Measurements from ENCODE around the gene GPR55.

GPR55 gene

DNA sequence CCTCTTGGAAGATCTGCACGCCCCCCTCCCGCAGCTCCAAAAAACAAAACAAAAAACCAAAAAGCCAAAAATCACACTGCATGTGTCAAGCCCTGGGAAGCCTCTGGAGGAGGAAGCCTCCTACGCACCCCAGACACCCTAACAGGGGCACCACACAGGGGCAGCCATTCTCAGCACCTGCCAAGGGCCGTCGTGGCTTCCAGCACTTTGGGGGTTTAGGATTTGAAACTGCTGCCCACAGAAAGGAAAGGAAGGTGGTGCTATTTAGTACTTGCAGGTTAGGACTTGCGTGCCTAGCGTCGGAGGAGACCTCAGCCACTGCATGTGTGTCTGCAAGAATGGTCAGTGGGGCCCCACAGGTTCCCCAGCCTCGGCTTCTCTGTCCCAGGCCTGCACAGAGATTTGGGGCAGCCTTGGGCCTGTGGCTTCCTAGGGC is 419 bp upstream of the GPR55 start:
- in situ Hi-C loops (cut with HindIII; ENCODE audit: low sequenced_read_pairs) = no loop called here
- TF ChIP-seq, protein P1, sequence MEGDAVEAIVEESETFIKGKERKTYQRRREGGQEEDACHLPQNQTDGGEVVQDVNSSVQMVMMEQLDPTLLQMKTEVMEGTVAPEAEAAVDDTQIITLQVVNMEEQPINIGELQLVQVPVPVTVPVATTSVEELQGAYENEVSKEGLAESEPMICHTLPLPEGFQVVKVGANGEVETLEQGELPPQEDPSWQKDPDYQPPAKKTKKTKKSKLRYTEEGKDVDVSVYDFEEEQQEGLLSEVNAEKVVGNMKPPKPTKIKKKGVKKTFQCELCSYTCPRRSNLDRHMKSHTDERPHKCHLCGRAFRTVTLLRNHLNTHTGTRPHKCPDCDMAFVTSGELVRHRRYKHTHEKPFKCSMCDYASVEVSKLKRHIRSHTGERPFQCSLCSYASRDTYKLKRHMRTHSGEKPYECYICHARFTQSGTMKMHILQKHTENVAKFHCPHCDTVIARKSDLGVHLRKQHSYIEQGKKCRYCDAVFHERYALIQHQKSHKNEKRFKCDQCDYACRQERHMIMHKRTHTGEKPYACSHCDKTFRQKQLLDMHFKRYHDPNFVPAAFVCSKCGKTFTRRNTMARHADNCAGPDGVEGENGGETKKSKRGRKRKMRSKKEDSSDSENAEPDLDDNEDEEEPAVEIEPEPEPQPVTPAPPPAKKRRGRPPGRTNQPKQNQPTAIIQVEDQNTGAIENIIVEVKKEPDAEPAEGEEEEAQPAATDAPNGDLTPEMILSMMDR (IDR thresholded peaks at IDR 0.05; ENCODE audit: low read depth, low read length) = no peak
- no peak overlapping the region for H3K4me3 ChIP-seq (ENCODE audit: low read depth, low read length)
- DNase-seq (ENCODE audit: low read depth, low spot score) = no peak

DNA sequence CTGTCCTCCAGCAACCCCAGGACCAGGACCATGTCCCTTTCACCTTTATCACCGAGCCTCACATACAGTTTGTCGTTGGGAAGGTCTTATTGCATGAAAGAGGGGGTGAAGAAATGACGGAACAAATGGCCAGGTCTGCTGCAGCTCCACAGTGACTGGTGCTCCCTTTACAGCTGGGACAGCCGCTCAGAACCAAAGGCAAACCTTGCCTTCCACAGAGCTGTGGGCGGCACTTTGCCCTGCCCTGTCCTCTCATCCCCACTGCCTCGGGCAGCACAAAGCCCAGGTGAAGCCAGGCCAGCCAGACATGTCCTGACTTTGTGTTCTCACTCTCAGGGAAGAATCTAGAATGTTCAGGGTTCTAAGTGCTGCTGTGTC is 961 bp downstream of the GPR55 start:
- TF ChIP-seq, protein P1 (IDR thresholded peaks at IDR 0.05; ENCODE audit: low read depth, low read length) = no peak
- in situ Hi-C loops (cut with HindIII; ENCODE audit: low sequenced_read_pairs) = no loop called here
- DNase-seq (ENCODE audit: low read depth, low spot score) = no peak
- H3K4me3 ChIP-seq (ENCODE audit: low read depth, low read length) = no peak overlapping the region

DNA sequence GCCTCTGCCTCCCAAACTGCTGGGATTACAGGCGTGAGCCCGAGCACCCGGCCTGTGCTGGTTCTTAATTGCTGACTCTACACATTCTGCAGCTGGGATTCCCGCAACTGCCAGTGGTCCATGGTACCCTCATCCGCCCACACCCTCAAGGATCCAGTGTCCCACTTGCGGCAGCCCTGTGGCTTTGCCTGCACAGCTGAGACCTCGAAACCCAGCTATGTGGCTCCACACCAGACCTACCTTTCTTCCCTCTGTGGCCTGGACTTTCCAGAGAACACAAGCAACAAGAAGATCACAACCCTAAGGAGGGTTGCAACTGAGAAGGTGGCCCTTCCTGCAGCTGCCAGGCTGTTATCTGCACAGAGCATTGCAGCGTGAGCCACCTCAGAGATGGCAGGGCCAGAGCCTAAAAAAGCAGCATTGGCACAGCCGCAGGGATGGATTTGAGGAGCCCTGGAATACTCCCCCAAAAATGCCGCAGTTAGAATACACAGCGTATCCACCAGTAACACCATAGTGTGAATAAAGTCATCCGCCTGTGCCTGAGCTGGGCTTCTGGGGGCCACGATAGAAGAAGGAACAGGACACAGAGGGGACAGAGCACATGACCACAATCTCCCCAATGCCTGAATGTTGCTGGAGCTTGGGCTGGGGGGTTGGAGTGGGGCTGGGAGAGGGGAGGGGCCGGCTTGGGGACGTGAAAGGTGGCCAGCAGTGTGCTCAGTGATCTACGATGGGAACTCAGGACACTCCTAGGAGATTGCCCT is 1.9 kb downstream of the GPR55 start:
- no peak for DNase-seq (ENCODE audit: low read depth, low spot score)
- in situ Hi-C loops (cut with HindIII; ENCODE audit: low sequenced_read_pairs) = no loop called here
- H3K4me3 ChIP-seq (ENCODE audit: low read depth, low read length) = no peak overlapping the region
- TF ChIP-seq, protein P1 (IDR thresholded peaks at IDR 0.05; ENCODE audit: low read depth, low read length) = no peak

DNA sequence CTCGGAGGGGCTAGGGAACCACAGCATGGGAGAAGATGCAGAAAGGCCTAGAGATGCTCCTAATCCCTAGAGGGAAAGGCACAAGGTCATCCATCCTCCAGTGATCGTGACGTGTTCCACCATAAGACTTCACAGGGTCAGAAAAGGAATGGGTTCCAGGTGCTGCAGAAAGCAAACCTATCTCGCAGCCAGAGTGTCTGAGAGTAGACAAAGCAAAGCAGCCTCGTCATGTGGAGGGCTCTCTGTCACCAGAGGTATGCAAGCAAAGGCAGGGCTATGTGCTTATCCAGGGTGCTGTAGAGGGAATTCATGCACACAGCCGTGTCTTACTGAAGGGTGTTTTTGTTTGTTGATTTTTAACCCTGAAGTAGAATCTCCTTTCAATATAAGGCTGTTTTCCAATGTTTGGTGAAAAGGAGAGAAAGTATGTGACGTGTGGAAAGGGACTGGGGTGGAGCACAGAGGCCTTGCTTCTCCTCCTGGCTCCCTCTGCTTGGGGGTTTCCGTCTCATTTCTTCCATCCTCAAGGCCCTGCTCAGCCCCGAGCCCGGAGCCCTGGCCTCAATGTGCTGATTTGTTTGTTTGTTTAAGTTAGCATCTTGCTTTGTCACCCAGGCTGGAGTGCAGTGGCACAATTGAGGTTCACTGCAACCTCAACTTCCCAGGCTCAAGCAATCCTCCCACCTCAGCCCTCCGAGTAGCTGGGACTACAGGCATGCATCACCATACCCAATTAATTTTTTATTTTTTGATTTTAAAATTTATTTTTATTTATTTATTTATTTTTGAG is 3.0 kb downstream of the GPR55 start:
- in situ Hi-C loops (cut with HindIII; ENCODE audit: low sequenced_read_pairs) = no loop called here
- no peak for DNase-seq (ENCODE audit: low read depth, low spot score)
- H3K4me3 ChIP-seq (ENCODE audit: low read depth, low read length) = no peak overlapping the region
- TF ChIP-seq, protein P1 (IDR thresholded peaks at IDR 0.05; ENCODE audit: low read depth, low read length) = no peak

DNA sequence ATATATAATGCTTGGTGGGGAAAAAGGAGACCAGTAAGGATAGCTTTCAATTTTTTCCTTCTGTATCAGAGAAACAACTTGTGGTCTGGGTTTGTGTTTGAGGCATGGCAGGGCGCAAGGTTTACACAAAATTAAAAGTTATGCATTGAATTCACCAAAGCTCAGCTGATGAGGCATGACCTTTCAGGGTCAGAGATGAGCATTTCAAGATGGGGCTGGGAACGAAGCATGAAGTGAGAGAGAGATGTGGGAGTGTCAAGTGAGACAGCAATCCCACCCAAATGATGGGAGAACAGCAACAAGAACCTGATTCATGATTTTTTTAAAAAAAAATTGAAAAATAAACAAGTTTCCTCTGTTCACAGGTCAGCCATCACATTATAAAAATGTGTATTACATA is 4.9 kb downstream of the GPR55 start:
- no peak for DNase-seq (ENCODE audit: low read depth, low spot score)
- TF ChIP-seq, protein P1 (IDR thresholded peaks at IDR 0.05; ENCODE audit: low read depth, low read length) = no peak
- in situ Hi-C loops (cut with HindIII; ENCODE audit: low sequenced_read_pairs) = no loop called here
- no peak overlapping the region for H3K4me3 ChIP-seq (ENCODE audit: low read depth, low read length)

DNA sequence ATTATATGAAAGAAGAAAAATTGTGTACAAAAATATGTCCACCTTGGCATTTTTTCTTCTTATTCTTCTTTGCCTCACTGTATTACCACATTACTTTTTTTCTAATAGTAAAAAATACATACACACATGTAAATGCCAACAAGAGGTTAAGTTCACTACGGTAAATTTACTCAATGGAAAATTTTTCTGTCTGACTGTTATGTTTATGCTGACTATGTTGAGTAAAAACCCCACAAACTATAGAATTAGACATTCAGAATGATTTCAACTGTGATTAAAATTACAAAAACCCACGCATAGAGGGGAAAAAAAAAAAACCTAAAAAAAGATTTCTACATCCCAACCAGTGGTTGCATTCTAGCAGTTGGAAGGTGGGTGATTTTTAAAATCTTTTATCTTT is 5.4 kb downstream of the GPR55 start:
- no peak overlapping the region for H3K4me3 ChIP-seq (ENCODE audit: low read depth, low read length)
- in situ Hi-C loops (cut with HindIII; ENCODE audit: low sequenced_read_pairs) = no loop called here
- TF ChIP-seq, protein P1 (IDR thresholded peaks at IDR 0.05; ENCODE audit: low read depth, low read length) = no peak
- DNase-seq (ENCODE audit: low read depth, low spot score) = no peak

Measured in astrocyte of the spinal cord (primary cell).